IPS DF 4.7 (cell line): ENCODE measurements around the gene FIGNL2.
"Not testable (repeated sequence)": the region's sequence is repeated elsewhere in the genome, so short reads cannot be mapped to it uniquely, and the experiment has no call there.

Experiments used
- DNase-seq: peaks from one replicate; pipeline ENCODE4 v3.0.0-alpha.2; 2013; ENCODE audit warnings: low spot score; ENCODE audit errors: extremely low read depth

FIGNL2 gene

GRCh38 chr12:51818566-51819300, 29.8 kb downstream of the FIGNL2 start:
- no peak for DNase-seq

GRCh38 chr12:51818086-51818485, 30.4 kb downstream of the FIGNL2 start:
- DNase-seq, result no peak

GRCh38 chr12:51817027-51817953, 31.2 kb downstream of the FIGNL2 start:
- no peak for DNase-seq

GRCh38 chr12:51815571-51815970, 32.9 kb downstream of the FIGNL2 start:
- DNase-seq, result no peak

- DNase-seq, result no peak
Measured at GRCh38 chr12:51814311-51815088, 34.0 kb downstream of the FIGNL2 start.

- DNase-seq, result no peak
Measured at GRCh38 chr12:51813931-51814310, 34.6 kb downstream of the FIGNL2 start.

- DNase-seq, result no peak
Measured at GRCh38 chr12:51812871-51813270, 35.6 kb downstream of the FIGNL2 start.

- no peak for DNase-seq
Measured at GRCh38 chr12:51811203-51812202, 37.0 kb downstream of the FIGNL2 start.

- DNase-seq, result no peak
Measured at GRCh38 chr12:51809193-51809592, 39.3 kb downstream of the FIGNL2 start.

- no peak for DNase-seq
Measured at GRCh38 chr12:51806896-51807295, 41.6 kb downstream of the FIGNL2 start.

GRCh38 chr12:51801027-51801426, 47.5 kb downstream of the FIGNL2 start:
- DNase-seq, result no peak

- no peak for DNase-seq
Measured at GRCh38 chr12:51798501-51798900, 50.0 kb downstream of the FIGNL2 start.

GRCh38 chr12:51798051-51798450, 50.5 kb downstream of the FIGNL2 start:
- not testable (repeated sequence) for DNase-seq

- DNase-seq, result no peak
Measured at GRCh38 chr12:51797301-51797700, 51.2 kb downstream of the FIGNL2 start.

GRCh38 chr12:51793201-51793600, 55.3 kb downstream of the FIGNL2 start:
- DNase-seq, result no peak

GRCh38 chr12:51792417-51792816, 56.1 kb downstream of the FIGNL2 start:
- DNase-seq, result no peak

- no peak for DNase-seq
Measured at GRCh38 chr12:51788876-51789275, 59.6 kb downstream of the FIGNL2 start.

- DNase-seq, result no peak
Measured at GRCh38 chr12:51785906-51786305, 62.6 kb downstream of the FIGNL2 start.

GRCh38 chr12:51784688-51785087, 63.8 kb downstream of the FIGNL2 start:
- DNase-seq, result no peak

- no peak for DNase-seq
Measured at GRCh38 chr12:51779876-51780275, 68.6 kb downstream of the FIGNL2 start.

- DNase-seq, result no peak
Measured at GRCh38 chr12:51777973-51778372, 70.5 kb downstream of the FIGNL2 start.
